Left colon (tissue), 2 donors: ENCODE data around the gene ZNHIT6. TPM values are rescaled to one million over a fixed set of nuclear protein-coding genes. Genes with fewer than 3 reads are reported as not detected.

Experiments
- ATAC-seq: fragments of 200-7000 bp; cut with Tn5 transposase; one replicate; pipeline ENCODE4 v1.9.1; 2020; ENCODE audit warnings: mild to moderate bottlenecking, moderate library complexity
- DNase-seq, 2 donors: peaks; one replicate each; pipeline ENCODE4 v3.0.0-alpha.2; 2020
- intact Hi-C, 2 donors: fragments of 100-400 bp; cut with DNase I in 1 of 2; cut with micrococcal nuclease in 1 of 2; formaldehyde crosslinking; loops; one replicate each; pipeline versions ENCODE4 v1.11.2 to v1.14.0; 2022; cut with DNase I, micrococcal nuclease
- total RNA-seq, 2 donors: library from RNA; stranded (reverse); fragmentation: NEBNext Ultra II Directional; extraction: Animal tissue kit (Norgen Biotek cat#: 25700); gene quantifications; one replicate each; pipeline ENCODE4 v1.2.1, GENCODE V29; 2021
- donor health status: DM: no; HTN: no; CAD: no.
- donor health status: DM: yes; HTN: yes; CAD: no.

The ZNHIT6 gene
- total RNA-seq, 2 donors from 2014 or later = 7.5 to 9.5 TPM

GRCh38 chr1:85629532-85629920 is 78.7 kb downstream of the ZNHIT6 start:
- ATAC-seq (no peak), DNase-seq (no peak)
- intact Hi-C loops = no loop called here

GRCh38 chr1:85628791-85629531 is 79.3 kb downstream of the ZNHIT6 start:
- intact Hi-C loops = no loop called here
- peak; percentile 83 for ATAC-seq
- DNase-seq = peak; percentile 45 to 48

- intact Hi-C loops = no loop called here
- no peak for DNase-seq
These were observed 81.4 kb downstream of the ZNHIT6 start for GRCh38 chr1:85626818-85627217.

GRCh38 chr1:85624361-85624760 is 83.9 kb downstream of the ZNHIT6 start:
- intact Hi-C loops = no loop called here
- ATAC-seq (no peak), DNase-seq (no peak)

More at GRCh38 chr1:85626818-85627217, 81.4 kb downstream of the ZNHIT6 start:
- ATAC-seq = no peak

GRCh38 chr1:85623061-85623471 is 85.2 kb downstream of the ZNHIT6 start:
- ATAC-seq (no peak), DNase-seq (no peak)
- intact Hi-C loops = no loop called here

GRCh38 chr1:85621430-85621829 is 86.8 kb downstream of the ZNHIT6 start:
- no peak for DNase-seq
- intact Hi-C loops = no loop called here
- no peak for ATAC-seq

GRCh38 chr1:85617633-85618100 is 90.6 kb downstream of the ZNHIT6 start:
- DNase-seq (no peak), ATAC-seq (no peak)
- intact Hi-C loops = no loop called here

- DNase-seq (no peak), ATAC-seq (no peak)
- intact Hi-C loops = no loop called here
These were observed 91.5 kb downstream of the ZNHIT6 start for GRCh38 chr1:85616736-85617135.

- ATAC-seq (no peak), DNase-seq (no peak)
- intact Hi-C loops = no loop called here
These were observed 91.9 kb downstream of the ZNHIT6 start for GRCh38 chr1:85616364-85616705.

GRCh38 chr1:85615586-85616363 is 92.5 kb downstream of the ZNHIT6 start:
- ATAC-seq = no peak
- DNase-seq = no peak
- intact Hi-C loops = no loop called here

- ATAC-seq (peak; percentile 84), DNase-seq (no peak)
- intact Hi-C loops = no loop called here
These were observed 95.4 kb downstream of the ZNHIT6 start for GRCh38 chr1:85612704-85613361.

GRCh38 chr1:85611856-85612255 is 96.4 kb downstream of the ZNHIT6 start:
- intact Hi-C loops = no loop called here
- DNase-seq (no peak), ATAC-seq (no peak)

GRCh38 chr1:85611425-85611824 is 96.8 kb downstream of the ZNHIT6 start:
- DNase-seq (no peak), ATAC-seq (no peak)

GRCh38 chr1:85609976-85610375 is 98.3 kb downstream of the ZNHIT6 start:
- intact Hi-C loops = no loop called here
- DNase-seq = no peak

More at GRCh38 chr1:85611425-85611824, 96.8 kb downstream of the ZNHIT6 start:
- intact Hi-C loops = no loop called here

GRCh38 chr1:85608851-85609250 is 99.4 kb downstream of the ZNHIT6 start:
- intact Hi-C loops = no loop called here
- DNase-seq = no peak
- ATAC-seq = no peak

More at GRCh38 chr1:85609976-85610375, 98.3 kb downstream of the ZNHIT6 start:
- no peak for ATAC-seq

- ATAC-seq (no peak), DNase-seq (no peak)
- intact Hi-C loops = no loop called here
These were observed 100.3 kb downstream of the ZNHIT6 start for GRCh38 chr1:85607921-85608265.

- intact Hi-C loops = no loop called here
- DNase-seq (no peak), ATAC-seq (no peak)
These were observed 100.9 kb downstream of the ZNHIT6 start for GRCh38 chr1:85607126-85607920.

GRCh38 chr1:85606414-85606800 is 101.8 kb downstream of the ZNHIT6 start:
- DNase-seq (no peak), ATAC-seq (no peak)
- intact Hi-C loops = no loop called here
